Hepatocyte (in vitro differentiated cells): Measurements from ENCODE around the gene RAB33B.

ENCODE experiments used
- CTCF ChIP-seq: fragments of 200-600 bp; sonication (generic); IDR thresholded peaks from 2 replicates; pipeline ENCODE4 v1.5.1; 2016; ENCODE audit warnings: antibody characterized with exemption, mild to moderate bottlenecking; ENCODE audit not compliant: poor library complexity
- EZH2 ChIP-seq: fragments of 200-600 bp; sonication (generic); IDR thresholded peaks from 2 replicates; pipeline ENCODE4 v1.6.1; 2016; ENCODE audit warnings: antibody characterized with exemption, mild to moderate bottlenecking, borderline replicate concordance
- EZH2phosphoT487 ChIP-seq: fragments of 200-600 bp; sonication (generic); IDR thresholded peaks from one replicate; pipeline ENCODE4 v1.6.1; 2018; ENCODE audit warnings: antibody characterized with exemption, mild to moderate bottlenecking, low read depth, moderate library complexity; ENCODE audit not compliant: unreplicated experiment, severe bottlenecking

DNA sequence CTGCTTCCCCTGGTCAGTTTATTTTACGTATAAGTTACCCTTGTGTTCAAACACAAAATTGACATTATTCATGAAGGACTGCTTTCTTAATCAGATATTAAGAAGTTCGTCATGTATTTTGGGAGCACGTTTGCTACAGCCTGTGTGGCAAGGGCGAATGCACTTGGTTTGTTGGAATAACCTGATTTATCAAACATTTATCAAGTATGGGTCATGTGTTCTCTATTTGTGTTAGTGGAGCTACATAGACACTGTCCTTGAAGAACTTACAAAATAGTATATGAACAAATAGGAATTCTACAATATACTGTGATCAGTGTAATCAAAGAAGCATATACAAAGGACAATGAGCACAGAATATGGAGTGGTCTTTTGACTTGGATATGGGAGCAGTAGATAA is 22.4 kb downstream of the RAB33B start:
- TF ChIP-seq EZH2phosphoT487 (no peak), CTCF (no peak), EZH2 (no peak)
